H1 (cell line): ENCODE data around the gene KRTAP5-8. TPM values are rescaled to one million over a fixed set of nuclear protein-coding genes. Genes with fewer than 3 reads are reported as not detected.

ENCODE experiments used
- CTCF ChIA-PET: fragments of 300-600 bp; sonication (Branson Sonifier 250); formaldehyde crosslinking; loops from one replicate; lab custom pipeline; 2021; ENCODE audit not compliant: partially characterized antibody; lab: Charles Lee
- POLR2A ChIA-PET: fragments of 300-600 bp; sonication (Branson Sonifier 250); formaldehyde crosslinking; loops from one replicate; lab custom pipeline; 2021; ENCODE audit warnings: inconsistent platforms; ENCODE audit not compliant: partially characterized antibody; lab: Charles Lee
- DNase-seq, 2 experiments: peaks; one replicate each; pipeline versions ENCODE4 v3.0.0 to v3.0.0-alpha.2; 2010 to 2022; ENCODE audit warnings: low spot score in 2 of 2, low read depth in 1 of 2, mixed read lengths in 1 of 2
- FAIRE-seq: peaks from 2 replicates; lab custom pipeline; 2011; peaks lifted over from hg19 to GRCh38; lab: Jason Lieb, UNC
- H2AFZ ChIP-seq: 2 replicates; pipeline ENCODE4 v1.8.1; 2012; ENCODE audit warnings: low read length, inconsistent platforms
- H2AK5ac ChIP-seq: 2 replicates; pipeline ENCODE4 v1.6.1; 2013; ENCODE audit warnings: low read depth, low read length
- H2BK120ac ChIP-seq: replicated peaks from 2 replicates; pipeline ENCODE3; 2013; ENCODE audit warnings: low read depth, low read length, inconsistent platforms
- H2BK12ac ChIP-seq: 2 replicates; pipeline ENCODE4 v1.6.1; 2013; ENCODE audit warnings: low read depth, low read length
- H2BK15ac ChIP-seq: 2 replicates; pipeline ENCODE4 v1.6.1; 2013; ENCODE audit warnings: low read length
- H2BK20ac ChIP-seq: 2 replicates; pipeline ENCODE4 v1.6.1; 2013; ENCODE audit warnings: low read length
- H2BK5ac ChIP-seq: 2 replicates; pipeline ENCODE4 v1.6.1; 2013; ENCODE audit warnings: low read depth, low read length
- H3K14ac ChIP-seq: 2 replicates; pipeline ENCODE4 v1.6.1; 2013; ENCODE audit warnings: inconsistent platforms; ENCODE audit not compliant: insufficient read length
- H3K18ac ChIP-seq: 2 replicates; pipeline ENCODE4 v1.6.1; 2013; ENCODE audit warnings: low read length; ENCODE audit errors: extremely low read depth
- H3K23ac ChIP-seq: 2 replicates; pipeline ENCODE4 v1.6.1; 2013; ENCODE audit warnings: inconsistent platforms; ENCODE audit not compliant: insufficient read length
- H3K23me2 ChIP-seq: 2 replicates; pipeline ENCODE4 v1.6.1; 2013; ENCODE audit warnings: low read depth, low read length
- H3K27ac ChIP-seq: 2 replicates; pipeline ENCODE4 v1.6.1; 2011; ENCODE audit warnings: low read depth, low read length, inconsistent platforms
- H3K27me3 ChIP-seq, 4 experiments: replicated peaks in 1 of 4; 1 replicate in 1 of 4; 2 replicates in 3 of 4; pipeline versions ENCODE4 v1.6.1 to v1.8.1; 2011 to 2013; ENCODE audit warnings: low read length in 3 of 4, mild to moderate bottlenecking in 3 of 4, inconsistent platforms in 2 of 4, mixed read lengths in 2 of 4, moderate library complexity in 1 of 4; ENCODE audit not compliant: control insufficient read depth in 3 of 4, insufficient read depth in 3 of 4; ENCODE audit errors: extremely low read depth in 1 of 4
- H3K36me3 ChIP-seq, 4 experiments: 2 replicates each; pipeline versions ENCODE4 v1.6.1 to v1.8.1; 2011 to 2013; ENCODE audit warnings: mild to moderate bottlenecking in 4 of 4, low read length in 3 of 4, moderate library complexity in 2 of 4, control low read depth in 1 of 4, inconsistent platforms in 1 of 4; ENCODE audit not compliant: insufficient read depth in 4 of 4, control insufficient read depth in 2 of 4
- H3K4ac ChIP-seq: replicated peaks from 2 replicates; pipeline ENCODE3; 2013; ENCODE audit warnings: low read length, low read depth, mixed read lengths, inconsistent platforms; ENCODE audit not compliant: insufficient read length
- H3K4me1 ChIP-seq, 4 experiments: replicated peaks in 1 of 4; 1 replicate in 1 of 4; 2 replicates in 3 of 4; pipeline versions ENCODE4 v1.6.1 to v1.8.1; 2011 to 2013; ENCODE audit warnings: low read length in 3 of 4, inconsistent platforms in 2 of 4, mixed read lengths in 1 of 4; ENCODE audit not compliant: insufficient read depth in 4 of 4, control insufficient read depth in 3 of 4
- H3K4me2 ChIP-seq, 2 experiments: 2 replicates each; pipeline versions ENCODE4 v1.6.1 to v1.8.1; 2011 to 2013; ENCODE audit warnings: low read depth in 2 of 2, low read length in 2 of 2, control low read depth in 1 of 2, inconsistent platforms in 1 of 2, mild to moderate bottlenecking in 1 of 2; ENCODE audit not compliant: insufficient read depth in 1 of 2
- H3K4me3 ChIP-seq, 4 experiments: fragments of 200-600, 300-600 bp in 1 of 4; sonication (generic), shearing (Covaris generic), sonication (Bioruptor Twin) in 1 of 4; 2 replicates each; pipeline versions ENCODE4 v1.5.1 to v1.8.1; 2011 to 2016; ENCODE audit warnings: low read length in 4 of 4, low read depth in 3 of 4, control low read depth in 2 of 4, inconsistent platforms in 2 of 4, mild to moderate bottlenecking in 2 of 4, mixed read lengths in 1 of 4, moderate library complexity in 1 of 4; ENCODE audit not compliant: insufficient read depth in 2 of 4; ENCODE audit errors: extremely low read depth in 1 of 4
- H3K56ac ChIP-seq: replicated peaks from 2 replicates; pipeline ENCODE3; 2013; ENCODE audit warnings: low read depth, mild to moderate bottlenecking, mixed read lengths, low read length, inconsistent platforms; ENCODE audit not compliant: insufficient read length
- H3K79me1 ChIP-seq: 2 replicates; pipeline ENCODE4 v1.6.1; 2013; ENCODE audit warnings: low read depth, low read length, control low read depth
- H3K79me2 ChIP-seq, 2 experiments: 2 replicates each; pipeline versions ENCODE4 v1.6.1 to v1.8.1; 2012 to 2013; ENCODE audit warnings: low read length in 2 of 2, mild to moderate bottlenecking in 2 of 2, inconsistent platforms in 1 of 2; ENCODE audit not compliant: insufficient read depth in 2 of 2, control insufficient read depth in 1 of 2
- H3K9ac ChIP-seq, 4 experiments: replicated peaks in 1 of 4; 1 replicate in 1 of 4; 2 replicates in 3 of 4; pipeline versions ENCODE4 v1.6.1 to v1.8.1; 2011 to 2013; ENCODE audit warnings: low read depth in 3 of 4, low read length in 3 of 4, control low read depth in 2 of 4, mild to moderate bottlenecking in 2 of 4, moderate library complexity in 2 of 4, inconsistent platforms in 1 of 4; ENCODE audit errors: extremely low read depth in 1 of 4
- H3K9me3 ChIP-seq, 2 experiments: 2 replicates each; pipeline versions ENCODE4 v1.6.1 to v1.8.1; 2012 to 2013; ENCODE audit warnings: mild to moderate bottlenecking in 2 of 2, moderate library complexity in 2 of 2, control low read depth in 1 of 2, inconsistent platforms in 1 of 2, low read depth in 1 of 2, low read length in 1 of 2, mixed read lengths in 1 of 2; ENCODE audit not compliant: insufficient read depth in 2 of 2
- H4K20me1 ChIP-seq, 2 experiments: replicated peaks in 1 of 2; 2 replicates each; pipeline versions ENCODE3 to v1.8.1; 2011 to 2013; ENCODE audit warnings: inconsistent platforms in 2 of 2, low read length in 2 of 2, mild to moderate bottlenecking in 1 of 2; ENCODE audit not compliant: insufficient read depth in 2 of 2, control insufficient read depth in 1 of 2
- H4K5ac ChIP-seq: 2 replicates; pipeline ENCODE4 v1.6.1; 2013; ENCODE audit warnings: low read length, low read depth, mixed read lengths, inconsistent platforms; ENCODE audit not compliant: insufficient read length
- H4K8ac ChIP-seq: 2 replicates; pipeline ENCODE4 v1.8.0; 2013; ENCODE audit warnings: mild to moderate bottlenecking, moderate library complexity, low read length, inconsistent platforms; ENCODE audit not compliant: insufficient read depth; ENCODE audit errors: extremely low read depth
- H4K91ac ChIP-seq: replicated peaks from 2 replicates; pipeline ENCODE3; 2013; ENCODE audit warnings: low read length, mixed read lengths, inconsistent platforms; ENCODE audit not compliant: insufficient read length
- CEBPB ChIP-seq: IDR thresholded peaks from 2 replicates; pipeline ENCODE4 v1.6.1; 2012; ENCODE audit warnings: low read depth, low read length
- EP300 ChIP-seq, 2 experiments: IDR thresholded peaks; 1 replicate in 1 of 2; 2 replicates in 1 of 2; pipeline ENCODE4 v1.6.1; 2011 to 2012; ENCODE audit warnings: low read depth in 2 of 2, low read length in 2 of 2, mild to moderate bottlenecking in 2 of 2, borderline replicate concordance in 1 of 2, inconsistent platforms in 1 of 2, moderate library complexity in 1 of 2
- SP4 ChIP-seq: IDR thresholded peaks from 2 replicates; pipeline ENCODE4 v1.6.1; 2012; ENCODE audit warnings: low read length, inconsistent platforms
- TEAD4 ChIP-seq: IDR thresholded peaks from 2 replicates; pipeline ENCODE4 v1.6.1; 2012; ENCODE audit warnings: low read depth, low read length, inconsistent platforms, mixed read lengths
- WGBS, 2 experiments: shearing (Covaris generic) in 1 of 2; methylation state at CpG; one replicate each; pipeline versions ENCODE4 v1.1.6 to v1.1.7; 2013 to 2015; ENCODE audit warnings: low lambda C conversion rate in 2 of 2, mixed read lengths in 2 of 2, inconsistent platforms in 1 of 2, low coverage in 1 of 2, missing lambda C conversion rate in 1 of 2; ENCODE audit not compliant: insufficient replicate concordance in 2 of 2, insufficient coverage in 1 of 2, insufficient read length in 1 of 2; ENCODE audit errors: extremely low coverage in 1 of 2, missing lambda C conversion rate in 1 of 2; 5-methylcytosine and 5-hydroxymethylcytosine counted together
- polyA plus RNA-seq, 7 experiments: library from polyadenylated mRNA; depleted of rRNA in 3 of 7; stranded (reverse) in 5 of 7; unstranded in 2 of 7; fragments of >200 nt in 5 of 7; fragments of 200-250 nt in 2 of 7; gene quantifications; 1 replicate in 5 of 7; 2 replicates in 1 of 7; 4 replicates in 1 of 7; pipeline versions ENCODE4 v1.2.1 to v1.2.3, GENCODE V29; 2011 to 2013; ENCODE audit warnings: missing spikeins in 2 of 7, mixed read lengths in 2 of 7
- total RNA-seq: library from RNA; stranded (reverse); fragmentation: NEBNext Ultra II Directional; extraction: Animal tissue kit (Norgen Biotek cat#: 25700); gene quantifications from 2 replicates; pipeline ENCODE4 v1.2.1, GENCODE V29; 2021

Gene KRTAP5-8
- total and polyA plus RNA-seq, 2 of the 8 experiments (the other 6 are each of a cell fraction or from before 2014, with no cell fraction given), result not detected

- Histone ChIP-seq H2BK20ac (no peak overlapping the region), H3K79me2 (no peaks in the 10 kb centered on the region), H4K91ac (no peak overlapping the region), H3K27me3 (no peaks in the 10 kb centered on the region), H3K18ac (no peak overlapping the region), H3K4me1 (peaks cover 0 to 8% (median 5%) of the 10 kb centered on the region in 4 experiments; a peak in 5 of 7 replicates), H3K4ac (no peak overlapping the region), H3K23me2 (no peaks in the 10 kb centered on the region), H3K9me3 (peaks cover 18 to 25% of the 10 kb centered on the region in 2 experiments), H3K4me3 (no peak overlapping the region), H2BK5ac (no peak overlapping the region), H3K9ac (no peak overlapping the region), H3K23ac (no peak overlapping the region), H2AK5ac (no peak overlapping the region), H3K56ac (no peak overlapping the region), H3K36me3 (peaks cover 0 to 10% (median 0%) of the 10 kb centered on the region in 4 experiments; a peak in 1 of 8 replicates), H2BK12ac (no peak overlapping the region; the same call in 1 of the 2 replicates), H3K27ac (no peak overlapping the region), H4K5ac (no peak overlapping the region), H2BK120ac (no peak overlapping the region), H3K14ac (no peak overlapping the region), H4K20me1 (no peaks in the 10 kb centered on the region), H3K79me1 (no peaks in the 10 kb centered on the region), H3K4me2 (no peak overlapping the region), H2BK15ac (no peak overlapping the region), H4K8ac (no peak overlapping the region), H2AFZ (no peak overlapping the region)
- ChIA-PET CTCF (interaction anchor here (0.9 to 1.9 kb wide), 2 partner anchors 57 to 259 kb away, joined by 3 to 11 read pairs; no protein-coding TSS in a partner anchor), POLR2A (interaction anchor here (1.2 kb wide), 1 partner anchor 12 kb away, joined by 3 read pairs; no protein-coding TSS in a partner anchor)
- FAIRE-seq (no peak), DNase-seq (peak in 1 of 2 experiments; percentile 32)
- 79% methylated on average over 5 of the region's 5 CpGs; no CpG with 5 or more reads in 1 of the 2 experiments for WGBS, 2 experiments
- TF ChIP-seq CEBPB (no peak), TEAD4 (no peak), EP300 (IDR thresholded peaks at IDR 0.05; ENCODE audit: borderline replicate concordance in 1 of 2, low read depth in 2 of 2, low read length in 2 of 2) (no peak), SP4 (no peak)
Measured at GRCh38 chr11:71507102-71507501, 30.7 kb upstream of the KRTAP5-8 start.
